Testis (tissue), 2 donors: Measurements from ENCODE around the gene NCKAP5.

Source experiments
- POLR2A ChIP-seq: fragments of 450-650 bp; IDR thresholded peaks from one replicate; pipeline ENCODE4 v1.6.1; 2017; ENCODE audit warnings: antibody characterized with exemption, mild to moderate bottlenecking, moderate library complexity
- TF ChIP-seq, protein P1 (sequence below), 3 experiments: fragments of 450-650 bp in 2 of 3; fragments of 200-600 bp in 1 of 3; sonication (generic) in 1 of 3; IDR thresholded peaks; one replicate each; pipeline ENCODE4 v1.5.1; 2016 to 2019; ENCODE audit warnings: antibody characterized with exemption in 3 of 3, mild to moderate bottlenecking in 2 of 3, moderate library complexity in 1 of 3

DNA sequence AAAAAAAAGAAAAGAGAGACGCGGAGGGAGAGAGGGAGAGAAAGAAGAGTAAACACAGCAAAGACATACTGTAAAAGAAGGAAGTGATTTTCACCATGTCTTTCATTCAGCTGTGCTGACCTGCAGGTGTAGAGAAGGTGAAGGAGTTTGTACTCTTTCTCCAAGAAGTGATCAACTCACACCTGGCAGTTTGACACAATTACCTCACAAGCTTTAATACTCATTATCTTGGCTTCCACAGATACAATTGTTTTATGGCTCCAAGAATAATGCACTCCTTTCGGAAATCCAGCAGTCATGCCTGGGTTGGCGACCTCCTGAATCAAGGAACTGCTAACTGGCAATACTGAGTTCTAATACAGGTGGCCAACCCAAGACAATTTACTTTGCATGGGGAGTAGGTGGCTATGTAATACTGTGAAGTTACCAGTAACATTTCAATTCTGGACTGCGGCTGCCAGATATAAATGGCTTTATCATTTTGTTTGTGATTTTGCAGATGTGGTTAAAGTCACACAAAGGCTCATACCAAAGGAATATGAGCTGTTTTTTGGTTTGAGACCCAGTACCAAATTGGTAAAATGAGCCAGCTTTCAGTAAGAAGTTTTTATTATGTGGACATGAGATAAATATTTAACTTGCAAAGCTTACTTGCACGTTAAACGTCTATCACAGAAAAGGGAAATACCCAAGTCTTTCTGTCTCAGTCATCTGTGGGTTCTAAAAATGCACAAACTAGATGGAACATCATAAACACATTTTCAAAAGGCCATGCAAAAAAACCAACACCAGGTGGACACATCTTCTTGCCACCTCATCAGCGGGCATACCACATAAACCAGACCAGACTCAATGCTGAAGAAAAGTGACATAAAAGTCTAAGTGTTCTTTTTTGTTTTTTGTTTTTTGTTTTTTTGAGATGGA is 69.3 kb downstream of the NCKAP5 start:
- TF ChIP-seq POLR2A = no peak
- TF ChIP-seq, protein P1, sequence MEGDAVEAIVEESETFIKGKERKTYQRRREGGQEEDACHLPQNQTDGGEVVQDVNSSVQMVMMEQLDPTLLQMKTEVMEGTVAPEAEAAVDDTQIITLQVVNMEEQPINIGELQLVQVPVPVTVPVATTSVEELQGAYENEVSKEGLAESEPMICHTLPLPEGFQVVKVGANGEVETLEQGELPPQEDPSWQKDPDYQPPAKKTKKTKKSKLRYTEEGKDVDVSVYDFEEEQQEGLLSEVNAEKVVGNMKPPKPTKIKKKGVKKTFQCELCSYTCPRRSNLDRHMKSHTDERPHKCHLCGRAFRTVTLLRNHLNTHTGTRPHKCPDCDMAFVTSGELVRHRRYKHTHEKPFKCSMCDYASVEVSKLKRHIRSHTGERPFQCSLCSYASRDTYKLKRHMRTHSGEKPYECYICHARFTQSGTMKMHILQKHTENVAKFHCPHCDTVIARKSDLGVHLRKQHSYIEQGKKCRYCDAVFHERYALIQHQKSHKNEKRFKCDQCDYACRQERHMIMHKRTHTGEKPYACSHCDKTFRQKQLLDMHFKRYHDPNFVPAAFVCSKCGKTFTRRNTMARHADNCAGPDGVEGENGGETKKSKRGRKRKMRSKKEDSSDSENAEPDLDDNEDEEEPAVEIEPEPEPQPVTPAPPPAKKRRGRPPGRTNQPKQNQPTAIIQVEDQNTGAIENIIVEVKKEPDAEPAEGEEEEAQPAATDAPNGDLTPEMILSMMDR (IDR thresholded peaks at IDR 0.05) = no peak
